EL (cell line): ENCODE measurements around the gene CEBPZ.
"Not testable (repeated sequence)": the region's sequence is repeated elsewhere in the genome, so short reads cannot be mapped to it uniquely, and the experiment has no call there.

Experiments used
- DNase-seq: peaks from one replicate; pipeline ENCODE4 v3.0.0-alpha.2; 2016

The CEBPZ gene

DNA sequence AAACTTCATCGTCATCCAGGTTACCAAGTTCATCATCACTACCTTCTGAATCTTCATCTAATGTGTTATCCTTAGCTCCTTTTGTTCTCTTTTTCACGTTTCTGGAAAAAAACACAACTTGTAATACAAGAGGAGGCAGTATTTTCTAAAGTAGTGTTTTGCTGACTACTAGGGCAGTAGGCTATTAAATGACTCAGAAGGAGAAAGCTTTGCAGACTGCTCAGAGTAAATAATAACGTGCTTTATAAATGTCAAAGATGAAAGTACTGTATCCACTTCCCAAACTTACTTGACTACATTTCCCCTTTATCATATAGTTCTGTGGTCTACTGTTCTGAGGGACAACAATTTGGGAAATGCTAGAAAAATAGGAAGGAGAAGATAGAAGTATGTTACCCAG lies 19.5 kb downstream of the CEBPZ start:
- no peak for DNase-seq

DNA sequence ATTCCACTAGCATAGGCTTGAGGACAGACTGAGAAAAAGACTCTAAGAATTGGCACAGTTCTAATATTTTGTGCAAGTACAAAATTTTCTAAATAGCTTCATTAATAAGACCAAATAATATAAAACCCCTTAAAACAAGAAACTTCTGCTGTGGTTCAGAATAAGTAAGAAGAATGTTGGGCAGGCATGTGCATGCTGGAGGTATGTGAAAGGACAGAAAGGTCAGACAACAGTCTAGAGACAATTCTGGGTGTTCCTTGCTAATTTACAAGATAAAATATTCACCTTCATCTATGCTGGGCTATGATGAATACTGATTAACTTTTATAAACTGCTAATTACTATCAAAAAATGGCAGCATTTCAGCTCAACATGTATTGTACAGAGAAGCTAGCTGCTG lies 20.2 kb downstream of the CEBPZ start:
- DNase-seq = peak; percentile 11

DNA sequence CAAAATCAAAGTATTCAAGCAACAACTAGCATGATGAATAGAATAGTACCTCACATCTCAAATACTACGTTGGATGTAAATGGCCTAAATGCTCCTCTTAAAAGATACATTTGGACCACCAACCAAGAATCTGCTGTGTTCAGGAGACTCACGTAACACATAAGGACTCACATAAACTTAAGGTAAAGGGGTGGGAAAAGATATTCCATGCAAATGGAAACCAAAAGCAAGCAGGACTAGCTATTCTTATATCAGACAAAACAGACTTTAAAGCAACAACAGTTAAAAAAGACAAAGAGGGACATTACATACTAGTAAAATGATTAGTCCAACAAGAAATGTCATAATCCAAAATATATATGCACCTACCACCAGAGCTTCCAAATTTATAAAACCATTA lies 24.6 kb downstream of the CEBPZ start:
- not testable (repeated sequence) for DNase-seq

DNA sequence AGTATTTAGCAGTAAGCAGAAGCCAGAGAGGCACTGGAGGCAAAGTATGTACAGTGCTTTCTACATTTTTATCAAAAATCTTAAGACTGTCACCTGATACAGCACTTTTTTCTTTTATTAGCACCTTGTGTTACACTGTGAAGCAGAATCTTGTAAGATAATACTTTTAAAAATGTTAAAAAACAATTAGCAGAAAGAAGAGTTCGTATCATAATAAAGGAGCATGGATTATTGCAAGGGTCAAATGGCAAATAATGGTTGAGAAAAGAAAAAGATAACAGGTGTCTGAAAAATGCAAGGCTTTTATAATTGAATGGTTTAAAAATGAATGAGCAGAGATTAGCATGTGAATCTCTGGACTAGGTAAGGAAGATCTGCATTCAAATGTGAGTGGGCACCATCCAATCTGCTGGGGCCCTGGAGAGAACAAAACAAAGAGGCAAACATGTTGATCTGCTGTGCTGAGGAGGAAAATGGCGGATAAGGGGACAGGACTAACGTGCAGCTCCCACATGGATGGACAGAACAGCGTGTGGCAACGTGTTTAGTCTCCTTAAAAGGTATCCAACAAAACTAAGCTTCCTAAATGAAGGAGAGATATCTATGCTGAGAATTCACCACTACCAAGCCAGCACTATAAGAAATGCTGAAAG lies 25.6 kb downstream of the CEBPZ start:
- no peak for DNase-seq

DNA sequence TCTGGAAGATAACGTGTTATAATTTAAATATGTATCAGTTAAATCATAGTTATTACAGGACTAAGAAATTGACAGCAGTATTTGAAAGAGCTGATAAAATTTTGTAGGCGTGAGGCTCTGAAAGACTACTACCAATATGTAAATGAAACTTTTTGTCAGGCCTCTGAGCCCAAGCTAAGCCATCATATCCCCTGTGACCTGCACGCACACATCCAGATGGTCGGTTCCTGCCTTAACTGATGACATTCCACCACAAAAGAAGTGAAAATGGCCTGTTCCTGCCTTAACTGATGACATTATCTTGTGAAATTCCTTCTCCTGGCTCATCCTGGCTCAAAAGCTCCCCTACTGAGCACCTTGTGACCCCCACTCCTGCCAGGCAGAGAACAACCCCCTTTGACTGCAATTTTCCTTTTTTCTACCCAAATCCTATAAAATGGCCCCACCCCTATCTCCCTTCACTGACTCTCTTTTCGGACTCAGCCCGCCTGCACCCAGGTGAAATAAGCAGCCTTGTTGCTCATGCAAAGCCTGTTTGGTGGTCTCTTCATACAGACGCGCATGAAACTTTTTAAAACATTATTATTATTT lies 26.2 kb downstream of the CEBPZ start:
- DNase-seq = not testable (repeated sequence)

DNA sequence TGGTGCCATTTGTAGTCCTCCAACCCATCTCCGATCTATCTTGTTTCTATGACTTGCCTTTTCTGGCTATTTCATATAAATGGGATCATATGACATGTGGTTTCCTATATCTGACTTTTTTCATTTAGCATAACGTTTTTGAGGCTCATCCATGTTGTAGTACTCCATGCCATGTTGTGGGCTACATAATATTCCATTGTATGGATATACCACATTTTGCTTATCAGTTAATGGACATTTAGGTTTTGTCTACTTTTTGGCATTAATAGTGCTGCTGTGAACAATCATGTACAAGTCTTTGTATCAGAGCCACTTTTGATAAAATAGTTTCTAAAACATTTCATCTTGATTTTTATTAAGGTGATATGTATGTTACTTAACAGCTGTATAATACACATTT lies 27.7 kb downstream of the CEBPZ start:
- no peak for DNase-seq

DNA sequence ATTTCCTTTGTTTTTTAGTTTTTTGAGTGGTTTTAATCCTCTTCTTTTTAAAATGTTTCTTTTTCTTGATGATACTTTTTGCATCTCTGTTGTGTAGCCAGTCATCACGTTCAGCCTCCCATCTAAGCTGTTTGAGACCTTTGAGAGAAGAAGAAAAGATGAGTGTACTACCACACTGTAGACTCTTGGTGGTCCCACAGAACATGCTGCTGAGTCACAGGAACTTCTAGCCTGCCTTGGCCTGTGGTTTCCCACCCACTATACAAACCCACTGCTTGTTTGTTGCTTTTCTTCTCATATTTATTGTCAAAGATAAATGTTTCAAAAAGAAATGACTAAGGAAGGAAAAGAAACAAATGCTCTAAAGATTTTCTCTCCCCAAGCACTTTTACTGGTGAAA lies 29.6 kb downstream of the CEBPZ start:
- peak; percentile 30 for DNase-seq

DNA sequence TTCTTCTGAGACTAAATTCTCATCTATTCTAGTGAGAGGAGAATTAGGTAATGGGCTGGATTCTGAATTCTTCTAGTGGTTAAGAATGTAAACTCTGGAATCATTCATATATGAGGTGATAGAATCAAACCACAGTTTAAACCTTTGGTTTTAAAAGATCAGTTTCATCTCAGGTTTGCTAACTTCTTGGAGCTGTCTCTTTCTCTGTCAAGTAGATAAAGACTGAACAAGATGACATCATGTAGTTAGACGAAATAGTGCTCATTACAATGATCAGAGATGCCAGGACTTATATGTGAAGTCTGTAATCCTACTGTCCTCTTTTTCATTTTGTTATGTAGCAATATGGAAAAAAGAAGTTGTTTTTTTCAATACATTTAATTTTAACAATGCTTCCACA lies 30.2 kb downstream of the CEBPZ start:
- DNase-seq = no peak

DNA sequence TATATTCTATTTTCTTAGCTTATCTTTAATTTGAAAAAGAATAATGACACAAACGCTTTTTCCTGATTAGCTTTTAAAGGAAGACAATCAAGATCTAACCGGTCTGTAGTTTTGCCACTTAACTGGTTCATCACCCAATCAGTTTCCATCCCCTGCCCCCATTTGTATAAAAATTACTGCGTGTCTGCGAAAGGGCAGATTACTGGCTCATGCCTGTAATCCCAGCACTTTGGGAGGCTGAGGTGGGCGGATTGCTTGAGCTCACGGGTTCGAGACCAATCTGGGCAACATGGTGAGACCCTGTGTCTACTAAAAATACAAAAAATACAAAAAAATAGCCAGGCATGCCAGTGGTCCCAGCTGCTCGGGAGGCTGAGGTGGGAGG lies 32.7 kb downstream of the CEBPZ start:
- no peak for DNase-seq

DNA sequence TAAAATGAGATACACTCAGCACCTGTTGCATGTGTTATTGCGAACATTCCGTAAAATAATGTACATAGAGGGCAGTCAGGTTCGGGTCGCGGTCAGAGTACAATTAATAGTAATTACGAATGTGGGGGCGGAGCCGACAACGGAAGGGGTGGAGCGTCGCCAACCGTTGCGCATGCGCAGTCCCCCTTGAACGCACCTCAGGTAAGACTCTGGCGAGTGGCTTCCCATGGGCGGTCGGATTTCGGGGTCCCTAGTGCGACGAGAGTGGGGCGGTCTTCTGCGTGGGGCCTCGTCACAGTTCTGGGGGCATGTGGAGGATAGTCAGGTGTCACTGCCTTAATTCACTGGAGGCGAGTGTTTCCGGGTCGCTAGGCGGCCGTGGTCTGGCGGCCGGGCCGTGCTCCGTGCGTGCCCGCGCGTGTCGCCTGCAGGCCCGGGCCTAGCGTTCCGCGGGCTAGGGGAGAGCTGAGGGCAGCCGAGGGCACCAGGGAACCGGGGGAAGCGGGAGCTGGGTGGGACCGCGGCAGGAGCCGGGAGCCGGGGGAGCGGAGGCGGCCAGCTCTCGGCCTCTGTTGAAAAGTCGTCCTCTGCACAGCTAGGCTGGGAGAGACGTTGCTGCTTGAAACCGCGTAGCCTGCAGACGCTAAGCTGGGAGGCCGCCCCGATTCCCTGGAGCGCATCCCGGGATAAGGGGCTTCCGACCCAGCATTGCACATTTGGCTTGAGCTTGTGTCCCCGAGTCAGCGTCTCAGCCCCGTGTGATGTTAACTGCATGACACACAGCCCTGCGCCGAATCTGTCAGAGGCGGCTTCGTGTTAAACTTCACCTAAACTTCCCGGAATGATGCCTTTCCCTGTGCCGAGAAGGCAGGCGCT lies 34.8 kb downstream of the CEBPZ start, which contains the start of gene CEBPZOS:
Gene CEBPZOS (plus strand): TSS at position 177 of the 876 bp plus-strand sequence. CDS start 3,209 bp downstream, outside the sequence.
- peak; percentile 75 for DNase-seq

DNA sequence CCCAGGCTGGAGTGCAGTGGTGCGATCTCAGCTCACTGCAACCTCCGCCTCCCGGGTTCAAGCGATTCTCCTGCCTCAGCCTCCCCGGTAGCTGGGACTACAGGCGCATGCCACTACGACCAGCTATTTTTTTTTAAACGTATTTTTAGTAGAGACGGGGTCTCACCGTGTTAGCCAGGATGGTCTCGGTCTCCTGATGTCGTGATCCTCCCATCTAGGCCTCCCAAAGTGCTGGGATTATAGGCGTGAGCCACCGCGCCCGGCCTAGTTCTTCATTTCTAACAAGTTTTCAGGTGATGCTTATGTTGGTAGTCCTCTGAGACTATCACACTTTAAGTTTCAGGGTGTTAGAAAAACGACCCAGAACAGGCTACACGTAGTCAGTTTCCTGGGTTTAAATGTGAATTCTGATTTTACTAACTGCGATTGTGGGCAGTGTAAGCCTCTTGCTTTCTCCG lies 35.5 kb downstream of the CEBPZ start:
- DNase-seq = not testable (repeated sequence)

DNA sequence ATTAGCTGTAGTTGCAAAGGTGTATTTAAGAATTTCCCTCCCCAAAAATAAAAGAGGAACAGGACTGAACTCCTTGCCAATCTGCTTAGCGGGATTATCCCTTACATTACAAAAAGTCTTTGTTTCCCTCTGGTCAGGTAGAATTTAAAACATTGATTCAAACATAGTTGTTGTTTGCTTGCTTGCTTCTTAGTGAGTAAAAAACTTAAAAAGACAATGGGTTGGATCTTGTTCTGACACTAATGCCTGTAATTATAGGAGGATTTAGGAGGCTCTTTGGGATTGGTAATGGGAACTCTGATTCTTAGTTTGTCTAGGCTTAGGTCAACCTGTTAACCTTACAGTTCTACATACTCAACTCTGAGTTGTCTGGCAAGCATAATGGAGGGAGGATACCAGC lies 38.8 kb downstream of the CEBPZ start:
- no peak for DNase-seq

DNA sequence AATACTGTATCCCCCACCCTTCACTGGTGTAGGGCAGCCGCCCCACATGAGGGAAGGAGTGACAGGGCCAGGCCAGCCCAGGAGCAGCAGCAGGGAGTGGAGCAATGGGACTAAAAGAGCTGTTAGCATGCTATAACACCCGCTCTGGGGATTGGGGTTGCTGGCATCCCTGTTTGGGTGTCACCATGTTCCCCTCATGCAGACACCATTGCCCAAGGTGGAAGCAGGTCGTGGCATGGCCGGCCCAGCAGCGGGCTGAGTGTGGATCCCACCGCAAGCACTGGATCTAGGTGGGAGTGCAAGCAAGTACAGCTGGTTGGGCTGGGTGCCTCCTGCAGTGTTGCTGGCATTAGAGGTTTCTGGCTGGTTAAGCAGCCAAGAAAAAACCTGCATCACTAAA lies 39.6 kb downstream of the CEBPZ start:
- no peak for DNase-seq

DNA sequence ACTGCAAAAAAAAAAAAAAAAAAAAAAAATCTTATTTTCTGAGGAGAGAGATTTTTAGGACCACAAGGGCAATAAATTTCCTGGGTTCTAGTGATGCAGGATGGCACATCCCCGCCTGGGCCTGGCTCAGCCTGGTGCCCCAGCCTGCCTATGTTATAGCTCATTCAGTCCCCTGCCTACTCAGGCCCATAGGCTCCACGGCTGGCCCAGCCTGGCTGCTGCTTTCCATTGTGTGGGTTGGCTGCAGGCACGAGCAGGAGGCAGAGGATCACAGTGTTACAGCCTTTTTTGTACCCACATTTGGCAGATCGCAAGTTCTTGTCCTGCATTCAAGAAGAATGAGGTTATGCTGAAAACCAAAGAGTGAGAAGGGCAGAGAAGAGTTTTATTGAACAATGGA lies 40.1 kb downstream of the CEBPZ start:
- DNase-seq = no peak

DNA sequence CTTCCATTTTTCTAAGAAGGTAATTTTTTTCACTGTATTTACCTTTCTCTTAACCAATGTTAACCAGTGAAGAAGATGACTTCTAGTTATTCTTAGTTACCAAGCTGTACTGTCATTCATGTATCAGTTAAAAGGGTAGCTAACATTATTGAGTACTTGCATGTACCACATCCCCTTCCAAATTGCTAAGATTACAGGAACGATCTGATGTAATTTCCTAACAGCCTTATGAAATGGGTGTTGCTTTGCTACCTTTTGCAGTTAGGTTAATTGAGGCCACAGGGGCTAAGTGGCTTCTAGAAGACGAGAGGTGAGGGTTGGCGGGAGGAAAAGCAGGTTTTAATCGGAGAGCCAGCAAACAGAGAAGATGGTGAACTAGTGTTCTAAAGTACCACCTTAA lies 41.1 kb downstream of the CEBPZ start:
- DNase-seq = no peak

DNA sequence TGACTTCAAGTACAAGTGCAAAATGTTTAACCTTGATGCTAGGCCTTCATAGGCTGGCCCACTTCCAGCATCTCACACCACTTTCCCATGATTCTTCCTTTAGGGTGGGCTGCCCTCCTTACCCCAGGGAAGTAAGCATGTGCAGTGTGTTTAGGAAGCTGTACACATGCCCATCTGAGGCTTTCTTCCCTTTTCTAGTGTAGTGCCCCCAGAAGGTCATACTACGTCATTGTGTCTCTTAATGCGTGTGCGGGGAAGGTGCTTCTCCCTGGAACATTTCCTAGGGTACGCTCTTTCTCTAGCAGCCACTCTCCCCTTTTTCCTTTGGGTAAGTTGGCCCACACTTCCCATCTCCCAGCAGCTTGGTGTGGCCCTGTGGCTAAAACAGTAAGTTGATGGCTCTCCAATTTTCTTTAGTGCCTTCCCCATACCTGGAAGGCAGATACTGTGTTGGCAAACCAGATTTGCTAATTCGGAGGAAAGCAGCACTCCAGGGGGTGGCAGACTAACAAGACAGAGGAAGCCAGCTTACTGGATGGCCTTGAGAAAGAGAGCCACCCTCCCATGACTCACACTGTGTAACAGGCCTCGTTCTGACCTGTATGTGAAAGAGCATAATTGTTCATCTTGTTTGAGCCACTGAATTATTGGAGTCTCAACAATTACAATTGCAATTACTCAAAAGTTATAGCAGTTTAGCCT lies 41.8 kb downstream of the CEBPZ start:
- DNase-seq = peak; percentile 86

DNA sequence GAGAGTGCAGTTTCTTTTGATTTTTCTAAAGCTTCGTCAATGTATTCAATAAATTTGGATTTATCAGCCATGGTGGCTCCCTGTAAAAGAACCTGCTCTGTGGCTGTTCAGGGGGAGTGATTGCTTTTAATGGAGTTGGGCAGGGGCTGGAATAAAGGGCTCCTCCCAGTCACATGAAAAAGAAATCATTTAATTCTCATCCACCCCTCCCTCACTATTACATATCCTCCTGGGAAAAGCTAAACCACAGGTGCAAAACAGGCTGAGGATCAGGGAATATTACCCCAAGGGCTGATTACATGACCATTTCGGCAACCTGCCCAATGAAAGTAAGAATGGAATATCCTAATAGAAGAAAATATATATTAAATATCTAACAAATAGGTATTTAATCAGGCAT lies 42.8 kb downstream of the CEBPZ start, which contains the start of gene SULT6B1:
Gene SULT6B1 (minus strand): TSS at position 101 of the 400 bp plus-strand sequence. CDS start 30 bp downstream, at position 71.
- DNase-seq = no peak

DNA sequence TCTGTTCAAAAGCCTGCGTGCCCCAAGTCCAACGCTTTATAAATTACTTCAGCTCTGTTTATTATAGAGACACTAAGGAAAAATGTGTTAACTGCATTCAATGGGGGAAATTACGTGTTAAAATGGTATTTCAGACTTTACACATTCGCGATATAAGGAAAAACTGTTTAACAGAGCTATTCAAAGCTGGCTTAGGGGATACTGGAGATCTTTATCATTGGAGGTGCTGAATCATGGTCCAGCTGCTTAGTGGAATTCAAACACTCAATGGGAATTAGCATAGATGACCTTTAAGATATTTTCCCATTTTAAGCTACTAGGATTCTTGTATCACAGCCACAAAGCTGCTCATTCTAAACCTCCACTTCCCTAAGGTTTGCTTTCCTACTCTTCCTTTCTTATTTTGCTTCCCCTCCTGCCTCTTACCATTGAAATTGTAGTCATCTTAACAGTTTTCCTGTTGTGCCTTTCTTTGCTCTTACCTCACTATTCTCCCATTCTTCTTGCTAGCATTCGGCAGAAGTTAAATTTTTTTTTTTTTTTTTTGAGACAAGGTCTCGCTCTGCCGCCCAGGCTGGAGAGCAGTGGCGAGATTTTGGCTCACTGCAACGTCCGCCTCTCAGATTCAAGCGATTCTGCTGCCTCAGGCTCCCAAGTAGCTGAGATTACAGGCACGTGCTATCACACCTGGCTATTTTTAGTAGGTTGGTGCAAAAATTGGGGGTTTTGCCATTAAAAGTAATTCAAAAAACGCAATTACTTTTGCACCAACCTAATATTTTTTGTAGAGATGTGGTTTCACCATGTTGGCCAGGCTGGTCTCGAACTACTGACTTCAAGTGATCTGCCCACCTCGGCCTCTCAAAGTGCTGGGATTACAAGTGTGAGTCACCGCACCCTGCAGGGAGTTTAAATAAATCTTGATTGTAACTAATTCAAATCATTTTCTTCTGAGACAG lies 49.4 kb downstream of the CEBPZ start:
- DNase-seq = peak; percentile 73

DNA sequence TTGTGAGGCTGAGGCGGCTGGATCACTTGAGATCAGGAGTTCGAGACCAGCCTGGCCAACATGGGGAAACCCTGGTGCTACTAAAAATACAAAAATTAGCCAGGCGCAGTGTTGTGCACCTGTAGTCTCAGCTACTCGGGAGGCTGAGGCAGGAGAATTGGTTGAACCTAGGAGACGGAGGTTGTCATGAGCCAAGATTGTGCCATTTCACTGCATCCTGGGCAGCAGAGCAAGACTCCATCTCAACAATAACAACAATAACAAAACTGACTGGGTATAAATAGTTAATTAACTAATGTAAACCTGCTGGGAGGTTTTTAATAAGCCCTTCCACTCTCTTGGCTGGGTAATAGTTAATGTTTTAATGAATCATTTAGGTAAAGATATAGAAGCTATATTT lies 50.8 kb downstream of the CEBPZ start:
- no peak for DNase-seq

DNA sequence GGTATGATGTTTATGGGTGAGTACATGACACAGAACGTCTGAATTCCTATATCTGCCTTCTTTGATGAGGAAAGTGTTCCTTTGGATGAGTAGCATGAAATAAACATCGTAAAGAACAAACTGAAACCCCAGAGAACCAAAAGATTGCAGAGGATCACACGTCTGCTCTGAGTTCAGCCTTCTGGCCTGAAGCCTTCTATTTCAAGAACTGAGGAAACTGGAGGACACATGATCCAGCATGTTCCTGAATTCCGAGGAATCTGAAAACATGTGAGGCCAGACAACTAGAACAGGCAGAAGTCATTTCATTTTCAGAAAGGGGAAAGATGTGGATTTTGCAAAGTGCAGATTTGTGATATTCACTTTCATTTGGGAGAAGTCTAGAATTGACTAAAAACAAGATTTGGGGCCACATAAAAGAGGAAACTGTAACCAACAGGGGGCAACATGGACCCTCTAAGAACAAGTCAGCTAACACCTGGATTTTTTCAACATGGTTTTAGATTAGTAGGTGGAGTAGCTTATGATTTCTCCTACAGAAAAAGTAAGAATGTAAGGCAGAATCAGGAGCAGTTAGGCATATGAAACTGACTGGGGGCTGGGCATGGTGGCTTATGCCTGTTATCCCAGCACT lies 51.3 kb downstream of the CEBPZ start:
- DNase-seq = no peak

DNA sequence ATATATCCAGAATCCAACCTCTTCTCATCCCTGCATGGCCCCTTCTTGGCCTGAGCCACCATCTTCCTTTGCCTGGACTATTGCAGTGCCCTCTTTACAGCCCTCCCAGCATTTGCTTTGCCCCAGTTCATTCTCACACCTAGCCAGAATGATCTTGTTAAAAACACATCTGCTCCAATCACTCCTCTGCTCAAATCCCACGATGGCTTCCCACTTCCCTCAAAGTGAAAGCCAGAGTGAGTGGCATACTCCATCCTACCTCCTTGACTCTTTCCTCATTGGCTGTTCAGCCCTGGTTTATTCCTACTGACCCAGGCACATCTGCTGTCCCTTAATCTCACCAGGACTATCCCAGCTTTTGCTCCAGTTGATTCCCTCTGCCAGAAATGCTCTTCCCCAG lies 57.7 kb downstream of the CEBPZ start:
- no peak for DNase-seq

DNA sequence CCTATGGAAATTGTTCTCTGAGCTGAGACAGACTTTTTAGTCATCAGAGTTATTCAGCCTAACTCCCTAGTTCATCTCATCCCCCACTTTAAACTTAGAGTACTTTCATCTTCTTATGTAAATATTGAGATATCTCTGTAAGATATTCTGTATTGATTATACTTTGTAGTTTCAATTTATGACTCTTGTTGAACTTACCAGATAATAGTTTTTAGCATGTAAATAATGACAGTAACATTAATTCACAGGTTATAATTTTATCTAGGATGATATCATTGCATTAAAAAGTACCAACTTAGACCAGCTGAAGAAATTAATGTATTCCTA lies 59.8 kb downstream of the CEBPZ start:
- no peak for DNase-seq
